K562 (cell line): ENCODE measurements around the gene CBX2. TPM values are rescaled to one million over a fixed set of nuclear protein-coding genes. Genes with fewer than 3 reads are reported as not detected.

ENCODE experiments used
- CAMTA2 ChIP-seq: fragments of 250-450 bp; sonication (Bioruptor Pico); conservative IDR thresholded peaks from 2 replicates; pipeline ENCODE4 v1.5.1; 2022
- CXXC5 ChIP-seq: fragments of 250-450 bp; sonication (Bioruptor Pico); IDR thresholded peaks from 2 replicates; pipeline ENCODE4 v1.8.0; 2022; ENCODE audit warnings: inconsistent platforms, mild to moderate bottlenecking, moderate library complexity
- EP400 ChIP-seq: fragments of 450-650 bp; IDR thresholded peaks from 2 replicates; pipeline ENCODE4 v1.6.1; 2017; ENCODE audit warnings: antibody characterized with exemption, mild to moderate bottlenecking, moderate library complexity
- ESRRA ChIP-seq: fragments of 450-650 bp; IDR thresholded peaks from 2 replicates; pipeline ENCODE4 v1.6.1; 2014; ENCODE audit warnings: low read depth, mild to moderate bottlenecking, moderate library complexity, borderline replicate concordance
- KLF10 ChIP-seq: fragments of 250-450 bp; sonication (Bioruptor Pico); IDR thresholded peaks from 2 replicates; pipeline ENCODE4 v1.6.1; 2021; ENCODE audit warnings: matching md5 sums
- MTA1 ChIP-seq: fragments of 450-650 bp; IDR thresholded peaks from 2 replicates; pipeline ENCODE4 v1.6.1; 2017; ENCODE audit warnings: borderline replicate concordance
- POLR2B ChIP-seq: fragments of 450-650 bp; IDR thresholded peaks from 2 replicates; pipeline ENCODE4 v1.6.1; 2018; ENCODE audit warnings: low read depth; ENCODE audit not compliant: partially characterized antibody
- RFX7 ChIP-seq: fragments of 250-450 bp; sonication (Bioruptor Pico); IDR thresholded peaks from 2 replicates; pipeline ENCODE4 v1.5.1; 2021; ENCODE audit warnings: mild to moderate bottlenecking
- SETDB1 ChIP-seq: IDR thresholded peaks from one replicate; pipeline ENCODE4 v1.6.1; 2012; ENCODE audit warnings: low read length, control low read depth, inconsistent platforms
- TAF15 ChIP-seq: fragments of 200-400 bp; formaldehyde crosslinking; IDR thresholded peaks from 2 replicates; pipeline ENCODE4 v1.6.1; 2017; ENCODE audit warnings: mild to moderate bottlenecking, low read depth, low read length, moderate library complexity
- TCF3 ChIP-seq: sonication (generic); formaldehyde crosslinking; IDR thresholded peaks from 2 replicates; pipeline ENCODE4 v1.4.0; 2020; ENCODE audit warnings: mild to moderate bottlenecking, missing genetic modification reagents
- TEAD1 ChIP-seq, 2 experiments: fragments of 450-650 bp in 1 of 2; sonication (generic) in 1 of 2; formaldehyde crosslinking; IDR thresholded peaks; 2 replicates each; pipeline versions ENCODE4 v1.4.0 to v1.8.0; 2020 to 2022; ENCODE audit warnings: mild to moderate bottlenecking in 2 of 2, missing genetic modification reagents in 1 of 2
- ZNF165 ChIP-seq: fragments of 250-450 bp; sonication (Bioruptor Pico); IDR thresholded peaks from 2 replicates; pipeline ENCODE4 v1.4.0; 2020; ENCODE audit warnings: borderline replicate concordance
- ZNF75A ChIP-seq: fragments of 450-650 bp; formaldehyde crosslinking; IDR thresholded peaks from 2 replicates; pipeline ENCODE4 v1.4.0; 2020; ENCODE audit warnings: mild to moderate bottlenecking
- polyA plus RNA-seq, 8 experiments: library from polyadenylated mRNA; depleted of rRNA in 4 of 8; stranded (reverse) in 5 of 8; unstranded in 3 of 8; fragments of >200 nt; fragmentation: Nextera tagmentation in 2 of 8; fragmentation: Illumina TruSeq in 1 of 8; extraction: Ambion mirVana in 2 of 8; extraction: Trizol in 1 of 8; gene quantifications; 2 replicates each; pipeline versions ENCODE4 v1.2.1 to v1.2.3, GENCODE V29; 2011 to 2014; ENCODE audit warnings: inconsistent platforms in 1 of 8, missing spikeins in 1 of 8
- total RNA-seq, 7 experiments: library from RNA; depleted of rRNA in 6 of 7; stranded (reverse); fragments of >200 nt in 6 of 7; fragmentation: Illumina TruSeq in 2 of 7; extraction: Trizol in 2 of 7; gene quantifications; 2 replicates each; pipeline versions ENCODE4 v1.2.1 to v1.2.3, GENCODE V29; 2011 to 2021; ENCODE audit warnings: low replicate concordance in 1 of 7
- TF ChIP-seq, protein P1 (sequence below): fragments of 250-450 bp; sonication (Bioruptor Pico); IDR thresholded peaks from 2 replicates; pipeline ENCODE4 v1.4.0; 2020
- TF ChIP-seq, protein P2 (sequence below): fragments of 450-650 bp; IDR thresholded peaks from 2 replicates; pipeline ENCODE4 v1.6.1; 2014; ENCODE audit warnings: low read depth, mild to moderate bottlenecking, moderate library complexity, borderline replicate concordance
- TF ChIP-seq, protein P3 (sequence below): fragments of 450-650 bp; IDR thresholded peaks from 2 replicates; pipeline ENCODE4 v1.7.1; 2018; ENCODE audit warnings: mild to moderate bottlenecking, low read depth; ENCODE audit not compliant: partially characterized antibody

CBX2 gene
- total and polyA plus RNA-seq, 9 of the 15 experiments (the other 6 are each of a cell fraction or from before 2014, with no cell fraction given) = 0.66 to 26.9 (median 13.9) TPM

DNA sequence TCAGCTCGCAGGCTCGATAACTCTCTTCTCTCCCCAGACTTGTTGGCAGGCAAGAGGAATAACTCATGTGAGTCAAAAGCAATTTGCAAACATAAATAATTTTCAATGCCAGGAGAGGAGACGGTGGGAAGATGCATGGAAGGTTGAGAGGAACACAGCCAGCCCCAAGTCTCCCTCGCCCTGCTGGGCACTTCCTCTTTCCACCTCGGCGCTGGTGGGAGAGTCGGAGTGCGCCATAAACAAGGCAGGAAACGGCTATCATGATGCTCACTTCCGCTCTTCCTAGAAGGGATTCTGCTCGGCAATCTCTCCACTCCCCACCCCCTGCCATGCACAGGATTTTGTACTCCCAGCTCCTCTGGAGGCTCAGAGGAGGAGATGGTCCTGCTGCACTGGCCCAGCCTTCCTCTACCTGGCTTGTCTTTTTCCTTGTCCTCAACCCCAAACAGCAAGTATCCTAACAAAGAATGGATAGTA, 48.3 kb downstream of the CBX2 start (continued):
- TF ChIP-seq, protein P1, sequence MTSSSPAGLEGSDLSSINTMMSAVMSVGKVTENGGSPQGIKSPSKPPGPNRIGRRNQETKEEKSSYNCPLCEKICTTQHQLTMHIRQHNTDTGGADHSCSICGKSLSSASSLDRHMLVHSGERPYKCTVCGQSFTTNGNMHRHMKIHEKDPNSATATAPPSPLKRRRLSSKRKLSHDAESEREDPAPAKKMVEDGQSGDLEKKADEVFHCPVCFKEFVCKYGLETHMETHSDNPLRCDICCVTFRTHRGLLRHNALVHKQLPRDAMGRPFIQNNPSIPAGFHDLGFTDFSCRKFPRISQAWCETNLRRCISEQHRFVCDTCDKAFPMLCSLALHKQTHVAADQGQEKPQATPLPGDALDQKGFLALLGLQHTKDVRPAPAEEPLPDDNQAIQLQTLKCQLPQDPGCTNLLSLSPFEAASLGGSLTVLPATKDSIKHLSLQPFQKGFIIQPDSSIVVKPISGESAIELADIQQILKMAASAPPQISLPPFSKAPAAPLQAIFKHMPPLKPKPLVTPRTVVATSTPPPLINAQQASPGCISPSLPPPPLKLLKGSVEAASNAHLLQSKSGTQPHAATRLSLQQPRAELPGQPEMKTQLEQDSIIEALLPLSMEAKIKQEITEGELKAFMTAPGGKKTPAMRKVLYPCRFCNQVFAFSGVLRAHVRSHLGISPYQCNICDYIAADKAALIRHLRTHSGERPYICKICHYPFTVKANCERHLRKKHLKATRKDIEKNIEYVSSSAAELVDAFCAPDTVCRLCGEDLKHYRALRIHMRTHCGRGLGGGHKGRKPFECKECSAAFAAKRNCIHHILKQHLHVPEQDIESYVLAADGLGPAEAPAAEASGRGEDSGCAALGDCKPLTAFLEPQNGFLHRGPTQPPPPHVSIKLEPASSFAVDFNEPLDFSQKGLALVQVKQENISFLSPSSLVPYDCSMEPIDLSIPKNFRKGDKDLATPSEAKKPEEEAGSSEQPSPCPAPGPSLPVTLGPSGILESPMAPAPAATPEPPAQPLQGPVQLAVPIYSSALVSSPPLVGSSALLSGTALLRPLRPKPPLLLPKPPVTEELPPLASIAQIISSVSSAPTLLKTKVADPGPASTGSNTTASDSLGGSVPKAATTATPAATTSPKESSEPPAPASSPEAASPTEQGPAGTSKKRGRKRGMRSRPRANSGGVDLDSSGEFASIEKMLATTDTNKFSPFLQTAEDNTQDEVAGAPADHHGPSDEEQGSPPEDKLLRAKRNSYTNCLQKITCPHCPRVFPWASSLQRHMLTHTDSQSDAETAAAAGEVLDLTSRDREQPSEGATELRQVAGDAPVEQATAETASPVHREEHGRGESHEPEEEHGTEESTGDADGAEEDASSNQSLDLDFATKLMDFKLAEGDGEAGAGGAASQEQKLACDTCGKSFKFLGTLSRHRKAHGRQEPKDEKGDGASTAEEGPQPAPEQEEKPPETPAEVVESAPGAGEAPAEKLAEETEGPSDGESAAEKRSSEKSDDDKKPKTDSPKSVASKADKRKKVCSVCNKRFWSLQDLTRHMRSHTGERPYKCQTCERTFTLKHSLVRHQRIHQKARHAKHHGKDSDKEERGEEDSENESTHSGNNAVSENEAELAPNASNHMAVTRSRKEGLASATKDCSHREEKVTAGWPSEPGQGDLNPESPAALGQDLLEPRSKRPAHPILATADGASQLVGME = peak; percentile 8; the same call in 1 of the 2 replicates
- peak; percentile 73 for TF ChIP-seq EP400
- no peak for TF ChIP-seq TAF15
- peak; percentile 71 for TF ChIP-seq CXXC5
- TF ChIP-seq, protein P2, sequence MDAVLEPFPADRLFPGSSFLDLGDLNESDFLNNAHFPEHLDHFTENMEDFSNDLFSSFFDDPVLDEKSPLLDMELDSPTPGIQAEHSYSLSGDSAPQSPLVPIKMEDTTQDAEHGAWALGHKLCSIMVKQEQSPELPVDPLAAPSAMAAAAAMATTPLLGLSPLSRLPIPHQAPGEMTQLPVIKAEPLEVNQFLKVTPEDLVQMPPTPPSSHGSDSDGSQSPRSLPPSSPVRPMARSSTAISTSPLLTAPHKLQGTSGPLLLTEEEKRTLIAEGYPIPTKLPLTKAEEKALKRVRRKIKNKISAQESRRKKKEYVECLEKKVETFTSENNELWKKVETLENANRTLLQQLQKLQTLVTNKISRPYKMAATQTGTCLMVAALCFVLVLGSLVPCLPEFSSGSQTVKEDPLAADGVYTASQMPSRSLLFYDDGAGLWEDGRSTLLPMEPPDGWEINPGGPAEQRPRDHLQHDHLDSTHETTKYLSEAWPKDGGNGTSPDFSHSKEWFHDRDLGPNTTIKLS = 0 out of 2 replicates have a peak, but pooled peaks have one; percentile 57
- TF ChIP-seq MTA1 = peak; percentile 47; the same call in 1 of the 2 replicates
- TF ChIP-seq ESRRA = 0 out of 2 replicates have a peak, but pooled peaks have one; percentile 16
- no peak for TF ChIP-seq ZNF165 (CRISPR knock-in tag)
- no peak for TF ChIP-seq CAMTA2 (CRISPR knock-in tag)
- TF ChIP-seq TEAD1 (CRISPR knock-in tag; IDR thresholded peaks at IDR 0.05) = no peak
- TF ChIP-seq RFX7 (CRISPR knock-in tag) = 0 out of 2 replicates have a peak, but pooled peaks have one; percentile 67
- TF ChIP-seq, protein P3, sequence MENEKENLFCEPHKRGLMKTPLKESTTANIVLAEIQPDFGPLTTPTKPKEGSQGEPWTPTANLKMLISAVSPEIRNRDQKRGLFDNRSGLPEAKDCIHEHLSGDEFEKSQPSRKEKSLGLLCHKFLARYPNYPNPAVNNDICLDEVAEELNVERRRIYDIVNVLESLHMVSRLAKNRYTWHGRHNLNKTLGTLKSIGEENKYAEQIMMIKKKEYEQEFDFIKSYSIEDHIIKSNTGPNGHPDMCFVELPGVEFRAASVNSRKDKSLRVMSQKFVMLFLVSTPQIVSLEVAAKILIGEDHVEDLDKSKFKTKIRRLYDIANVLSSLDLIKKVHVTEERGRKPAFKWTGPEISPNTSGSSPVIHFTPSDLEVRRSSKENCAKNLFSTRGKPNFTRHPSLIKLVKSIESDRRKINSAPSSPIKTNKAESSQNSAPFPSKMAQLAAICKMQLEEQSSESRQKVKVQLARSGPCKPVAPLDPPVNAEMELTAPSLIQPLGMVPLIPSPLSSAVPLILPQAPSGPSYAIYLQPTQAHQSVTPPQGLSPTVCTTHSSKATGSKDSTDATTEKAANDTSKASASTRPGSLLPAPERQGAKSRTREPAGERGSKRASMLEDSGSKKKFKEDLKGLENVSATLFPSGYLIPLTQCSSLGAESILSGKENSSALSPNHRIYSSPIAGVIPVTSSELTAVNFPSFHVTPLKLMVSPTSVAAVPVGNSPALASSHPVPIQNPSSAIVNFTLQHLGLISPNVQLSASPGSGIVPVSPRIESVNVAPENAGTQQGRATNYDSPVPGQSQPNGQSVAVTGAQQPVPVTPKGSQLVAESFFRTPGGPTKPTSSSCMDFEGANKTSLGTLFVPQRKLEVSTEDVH = peak; percentile 23
- peak; percentile 60 for TF ChIP-seq POLR2B
- no peak for TF ChIP-seq TCF3
- no peak for TF ChIP-seq KLF10 (CRISPR knock-in tag)
- TF ChIP-seq ZNF75A (CRISPR knock-in tag) = peak; percentile 78; the same call in 1 of the 2 replicates
- no peak for TF ChIP-seq SETDB1
